NB4 (cell line): ENCODE data around the gene MFN2.

ENCODE experiments used
- POLR2A ChIP-seq: IDR thresholded peaks from 2 replicates; pipeline ENCODE4 v1.6.1; 2011; ENCODE audit warnings: mild to moderate bottlenecking; ENCODE audit not compliant: insufficient read length; ENCODE audit errors: extremely low read depth
- TF ChIP-seq, protein P1 (sequence below): IDR thresholded peaks from one replicate; pipeline ENCODE4 v1.5.1; 2012; ENCODE audit warnings: low read depth, low read length
- TF ChIP-seq, protein P2 (sequence below): IDR thresholded peaks from 2 replicates; pipeline ENCODE4 v1.6.1; 2011; ENCODE audit warnings: low read depth, low read length

DNA sequence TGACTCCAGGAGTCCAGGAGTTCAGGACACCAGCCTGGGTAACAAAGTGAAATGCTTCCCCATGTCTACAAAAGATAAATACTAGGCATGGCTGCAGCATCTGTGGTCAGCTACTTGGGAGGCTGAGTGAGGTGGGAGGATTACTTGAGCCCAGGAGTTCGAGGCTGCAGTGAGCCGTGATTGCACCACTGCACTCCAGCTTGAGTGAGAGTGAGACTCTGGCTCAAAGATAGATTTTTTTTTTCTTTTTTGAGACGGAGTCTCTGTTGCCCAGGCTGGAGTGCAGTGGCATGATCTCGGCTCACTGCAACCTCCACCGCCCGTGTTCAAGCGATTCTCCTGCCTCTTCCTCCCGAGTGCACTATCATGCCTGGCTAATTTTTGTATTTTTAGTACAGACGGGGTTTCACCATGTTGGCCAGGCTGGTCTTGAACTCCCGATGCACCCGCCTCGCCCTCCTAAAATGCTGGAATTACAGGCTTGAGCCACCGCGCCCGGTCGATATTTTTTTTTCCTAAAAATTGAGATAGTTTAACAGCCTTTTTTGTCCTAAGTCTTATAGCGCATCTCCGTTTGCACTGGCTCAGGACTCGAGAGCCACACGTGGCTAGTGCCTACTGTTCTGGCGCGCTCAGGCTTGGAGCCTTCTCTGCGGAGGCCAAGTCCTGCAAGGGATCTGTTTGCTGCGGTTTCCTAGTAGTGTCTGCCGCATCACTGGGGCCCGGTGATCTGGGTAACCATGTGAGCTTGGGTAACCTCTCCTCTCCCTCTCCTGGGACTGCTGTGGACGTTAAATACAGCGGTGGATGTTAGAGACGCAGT lies 1.0 kb upstream of the MFN2 start:
- TF ChIP-seq, protein P1, sequence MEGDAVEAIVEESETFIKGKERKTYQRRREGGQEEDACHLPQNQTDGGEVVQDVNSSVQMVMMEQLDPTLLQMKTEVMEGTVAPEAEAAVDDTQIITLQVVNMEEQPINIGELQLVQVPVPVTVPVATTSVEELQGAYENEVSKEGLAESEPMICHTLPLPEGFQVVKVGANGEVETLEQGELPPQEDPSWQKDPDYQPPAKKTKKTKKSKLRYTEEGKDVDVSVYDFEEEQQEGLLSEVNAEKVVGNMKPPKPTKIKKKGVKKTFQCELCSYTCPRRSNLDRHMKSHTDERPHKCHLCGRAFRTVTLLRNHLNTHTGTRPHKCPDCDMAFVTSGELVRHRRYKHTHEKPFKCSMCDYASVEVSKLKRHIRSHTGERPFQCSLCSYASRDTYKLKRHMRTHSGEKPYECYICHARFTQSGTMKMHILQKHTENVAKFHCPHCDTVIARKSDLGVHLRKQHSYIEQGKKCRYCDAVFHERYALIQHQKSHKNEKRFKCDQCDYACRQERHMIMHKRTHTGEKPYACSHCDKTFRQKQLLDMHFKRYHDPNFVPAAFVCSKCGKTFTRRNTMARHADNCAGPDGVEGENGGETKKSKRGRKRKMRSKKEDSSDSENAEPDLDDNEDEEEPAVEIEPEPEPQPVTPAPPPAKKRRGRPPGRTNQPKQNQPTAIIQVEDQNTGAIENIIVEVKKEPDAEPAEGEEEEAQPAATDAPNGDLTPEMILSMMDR = no peak
- no peak for TF ChIP-seq POLR2A
- TF ChIP-seq, protein P2, sequence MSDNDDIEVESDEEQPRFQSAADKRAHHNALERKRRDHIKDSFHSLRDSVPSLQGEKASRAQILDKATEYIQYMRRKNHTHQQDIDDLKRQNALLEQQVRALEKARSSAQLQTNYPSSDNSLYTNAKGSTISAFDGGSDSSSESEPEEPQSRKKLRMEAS = no peak; the same call in 1 of the 2 replicates
